Spinal cord (tissue), 10 donors: ENCODE measurements around the gene CHD2. TPM values are rescaled to one million over a fixed set of nuclear protein-coding genes. Genes with fewer than 3 reads are reported as not detected.
A peak's percentile ranks its signal among the peaks of the same experiment; 100 is the strongest.

Source experiments
- DNase-seq, 6 donors: peaks; one replicate each; pipeline versions ENCODE4 v3.0.0 to v3.0.0-alpha.2; 2013 to 2015; ENCODE audit warnings: low spot score in 6 of 6, low read depth in 4 of 6
- H3K27ac ChIP-seq: one replicate; pipeline ENCODE4 v1.5.1; 2013; ENCODE audit warnings: low read depth, low read length, control low read depth
- H3K27me3 ChIP-seq: one replicate; pipeline ENCODE4 v1.6.1; 2013; ENCODE audit warnings: low read length; ENCODE audit not compliant: control insufficient read depth, insufficient read depth
- H3K36me3 ChIP-seq: one replicate; pipeline ENCODE4 v1.6.1; 2013; ENCODE audit warnings: low read length; ENCODE audit not compliant: control insufficient read depth, insufficient read depth
- H3K4me1 ChIP-seq: one replicate; pipeline ENCODE4 v1.6.1; 2013; ENCODE audit warnings: low read length; ENCODE audit not compliant: control insufficient read depth, insufficient read depth
- H3K4me3 ChIP-seq: one replicate; pipeline ENCODE4 v1.5.1; 2013; ENCODE audit warnings: low read depth, low read length, control low read depth
- H3K9me3 ChIP-seq: one replicate; pipeline ENCODE4 v1.6.1; 2013; ENCODE audit warnings: low read length; ENCODE audit not compliant: control insufficient read depth, insufficient read depth
- WGBS: methylation state at CpG from one replicate; pipeline ENCODE4 v1.1.5; 2013; ENCODE audit warnings: missing lambda C conversion rate; ENCODE audit not compliant: insufficient coverage; 5-methylcytosine and 5-hydroxymethylcytosine counted together
- polyA plus RNA-seq, 2 donors: library from polyadenylated mRNA; unstranded; fragments of 120-200 nt; gene quantifications; one replicate each; pipeline ENCODE4 v1.2.1, GENCODE V29; 2013; ENCODE audit not compliant: insufficient read length in 2 of 2
- total RNA-seq, 2 donors: library from RNA; depleted of rRNA in 1 of 2; stranded (reverse); fragments of 120-200 nt in 1 of 2; fragments of >200 nt in 1 of 2; gene quantifications; one replicate each; pipeline versions ENCODE4 v1.2.3 to v1.2.4, GENCODE V29; 2013 to 2014
- donor health status: healthy.

The CHD2 gene
- total and polyA plus RNA-seq, 4 donors = 102 to 174 (median 105) TPM

DNA sequence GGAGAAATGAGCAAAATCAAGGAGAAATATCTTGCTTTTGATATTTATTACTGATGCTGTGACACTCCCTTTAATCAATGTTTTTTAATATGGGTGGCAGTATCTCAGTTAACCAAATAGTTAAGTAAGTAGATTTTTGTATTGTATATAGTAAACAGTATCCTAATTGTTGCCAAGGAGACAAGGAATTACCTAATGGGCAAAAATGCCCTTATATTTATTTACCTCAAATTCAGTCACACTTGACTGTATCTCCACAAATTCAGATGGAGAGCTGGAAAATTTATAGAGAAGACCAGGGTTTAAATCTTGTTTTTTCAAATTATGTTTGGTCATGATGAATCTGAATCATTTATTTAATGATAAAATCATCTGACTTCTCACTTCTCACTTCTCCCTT lies 3.6 kb upstream of the CHD2 start:
- H3K4me3 ChIP-seq = no peak overlapping the region
- H3K27me3 ChIP-seq = no peaks in the 10 kb centered on the region
- no peaks in the 10 kb centered on the region for H3K9me3 ChIP-seq
- no peak for DNase-seq
- peaks cover 17% of the 10 kb centered on the region for H3K36me3 ChIP-seq
- H3K4me1 ChIP-seq = peaks cover 8% of the 10 kb centered on the region
- peak overlapping the region; percentile 42 for H3K27ac ChIP-seq

DNA sequence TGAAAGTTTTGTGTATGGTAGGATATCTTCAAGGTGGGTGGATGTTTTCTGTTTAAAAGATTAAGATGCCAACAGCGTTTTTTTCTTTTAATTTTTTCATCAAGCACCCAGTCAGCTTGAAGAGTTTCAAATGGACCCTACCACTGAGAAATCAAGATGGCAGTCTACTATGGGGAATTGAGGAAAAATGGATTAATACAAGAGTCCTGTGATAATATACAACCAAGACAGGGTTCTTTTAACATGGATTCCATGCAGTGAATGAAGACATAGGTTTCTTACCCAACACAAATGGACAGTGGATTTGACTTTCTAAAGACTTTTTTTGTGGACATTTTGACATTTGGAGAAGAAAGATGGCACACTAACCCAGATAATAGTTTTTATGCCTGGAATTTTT lies 2.5 kb upstream of the CHD2 start:
- no peaks in the 10 kb centered on the region for H3K27me3 ChIP-seq
- WGBS = no CpG with 5 or more reads among the region's 1 CpG
- H3K9me3 ChIP-seq = no peaks in the 10 kb centered on the region
- peaks cover 16% of the 10 kb centered on the region for H3K36me3 ChIP-seq
- no peak for DNase-seq
- no peak overlapping the region for H3K4me3 ChIP-seq
- peaks cover 8% of the 10 kb centered on the region for H3K4me1 ChIP-seq
- no peak overlapping the region for H3K27ac ChIP-seq

DNA sequence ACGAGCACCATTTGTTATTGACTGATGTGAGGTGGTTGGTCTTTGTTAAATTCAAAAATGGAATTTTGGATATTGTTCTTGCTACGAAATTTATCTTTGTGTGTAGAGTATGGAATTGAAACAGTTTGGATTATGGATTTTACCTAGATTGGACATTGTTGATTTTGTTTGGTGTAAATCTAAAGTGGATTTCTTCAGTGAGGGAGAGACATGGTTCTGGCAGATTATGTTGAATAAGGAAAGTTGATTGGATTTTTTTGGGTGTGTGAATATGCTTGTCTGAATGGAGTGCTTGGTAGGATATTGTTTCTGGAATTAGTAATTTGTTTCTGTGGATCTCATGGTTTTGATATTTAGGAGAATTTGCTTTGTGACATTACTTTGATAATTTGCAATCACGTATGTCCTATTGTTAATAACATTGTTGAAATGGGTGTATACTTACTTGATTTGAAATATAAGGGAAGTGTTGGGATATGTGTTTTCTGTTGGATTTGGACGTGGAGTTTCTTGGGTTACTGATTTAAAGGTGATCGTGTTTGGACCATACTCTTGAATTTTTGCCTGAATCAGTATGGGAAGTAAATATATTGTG lies 1.0 kb upstream of the CHD2 start:
- no peaks in the 10 kb centered on the region for H3K9me3 ChIP-seq
- no peak overlapping the region for H3K4me3 ChIP-seq
- no peaks in the 10 kb centered on the region for H3K27me3 ChIP-seq
- WGBS = 72% methylated on average over 4 of the region's 5 CpGs
- peaks cover 7% of the 10 kb centered on the region for H3K36me3 ChIP-seq
- H3K27ac ChIP-seq = peak overlapping the region; percentile 100
- no peak for DNase-seq
- peaks cover 8% of the 10 kb centered on the region for H3K4me1 ChIP-seq

DNA sequence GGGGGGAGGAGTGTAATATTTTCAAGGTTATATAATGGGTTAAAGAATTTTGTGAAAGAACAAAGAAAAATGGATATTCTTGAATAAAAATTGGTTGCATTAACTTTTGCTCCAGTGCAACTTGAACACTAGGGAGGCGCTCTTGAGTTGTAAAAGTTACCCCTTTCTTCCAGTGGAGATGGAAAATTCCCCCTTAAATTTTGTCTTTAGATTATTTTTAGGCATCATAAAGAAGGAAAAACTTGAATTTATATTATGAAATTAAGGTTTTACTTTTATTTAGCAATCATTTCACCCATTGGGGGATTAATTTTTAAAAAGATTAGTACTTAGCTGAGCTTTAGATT lies 550 bp upstream of the CHD2 start:
- peaks cover 7% of the 10 kb centered on the region for H3K4me1 ChIP-seq
- no CpG with 5 or more reads among the region's 1 CpG for WGBS
- peak overlapping the region; percentile 100 for H3K27ac ChIP-seq
- no peaks in the 10 kb centered on the region for H3K27me3 ChIP-seq
- H3K9me3 ChIP-seq = no peaks in the 10 kb centered on the region
- peaks cover 3% of the 10 kb centered on the region for H3K36me3 ChIP-seq
- peak overlapping the region; percentile 90 for H3K4me3 ChIP-seq
- no peak for DNase-seq

DNA sequence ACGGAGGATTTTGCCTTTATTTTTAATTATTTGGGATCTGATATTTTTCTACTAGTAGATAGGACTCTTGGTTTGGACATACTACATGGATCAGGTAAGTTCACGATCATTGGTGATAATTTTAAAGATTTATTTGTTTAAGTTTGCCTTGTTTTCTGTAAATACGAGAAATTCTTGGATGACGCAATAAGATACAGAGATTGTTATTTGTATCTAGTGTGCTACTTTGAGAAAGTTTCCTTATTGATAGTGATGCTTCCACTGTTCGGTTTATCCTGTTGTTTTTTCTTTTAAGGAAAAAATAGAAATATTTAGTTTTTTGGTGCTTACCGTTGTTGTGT lies 577 bp downstream of the CHD2 start:
- H3K4me3 ChIP-seq = peak overlapping the region; percentile 90
- peaks cover 4% of the 10 kb centered on the region for H3K4me1 ChIP-seq
- peak overlapping the region; percentile 100 for H3K27ac ChIP-seq
- H3K9me3 ChIP-seq = no peaks in the 10 kb centered on the region
- WGBS = 0% methylated on average over 3 of the region's 6 CpGs
- H3K27me3 ChIP-seq = no peaks in the 10 kb centered on the region
- H3K36me3 ChIP-seq = no peaks in the 10 kb centered on the region
- DNase-seq = peak in 1 of 6 donors; percentile 51

DNA sequence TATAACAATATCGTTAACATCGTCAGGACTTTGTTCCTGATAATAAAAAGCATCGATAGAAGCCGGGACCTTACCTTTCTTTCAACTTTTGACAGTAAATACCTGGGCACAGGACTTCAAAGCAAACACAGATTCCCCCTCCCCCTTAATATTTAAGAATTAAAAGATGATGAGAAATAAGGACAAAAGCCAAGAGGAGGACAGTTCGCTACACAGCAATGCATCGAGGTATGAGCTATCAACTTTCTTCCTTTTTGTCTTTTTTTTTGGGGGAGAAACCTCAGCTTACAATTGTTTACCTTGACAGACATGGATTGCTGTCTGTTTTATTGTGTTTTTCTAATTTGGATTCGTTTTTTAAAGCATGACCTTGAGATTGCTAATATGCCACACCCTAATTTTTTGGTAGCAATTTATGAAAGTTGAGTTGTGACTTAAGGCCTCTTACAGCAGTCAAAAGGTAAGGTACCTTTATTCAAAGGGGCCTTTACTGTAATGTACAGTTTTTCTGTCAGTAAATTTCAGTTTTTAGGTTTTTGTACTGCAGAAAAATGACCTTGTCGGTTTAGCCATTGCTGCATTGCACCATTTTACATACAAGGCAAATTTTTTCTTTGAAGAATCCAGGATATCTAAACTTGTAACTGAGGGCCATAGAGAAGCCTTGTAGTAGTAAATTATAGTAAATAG lies 1.1 kb downstream of the CHD2 start:
- Histone ChIP-seq H3K27ac (peak overlapping the region; percentile 100), H3K27me3 (no peaks in the 10 kb centered on the region), H3K4me1 (peaks cover 4% of the 10 kb centered on the region), H3K9me3 (no peaks in the 10 kb centered on the region), H3K4me3 (peak overlapping the region; percentile 90), H3K36me3 (no peaks in the 10 kb centered on the region)
- DNase-seq = peak in 3 of 6 donors; percentile 53 to 70 (median 60)
- no CpG with 5 or more reads among the region's 8 CpGs for WGBS

DNA sequence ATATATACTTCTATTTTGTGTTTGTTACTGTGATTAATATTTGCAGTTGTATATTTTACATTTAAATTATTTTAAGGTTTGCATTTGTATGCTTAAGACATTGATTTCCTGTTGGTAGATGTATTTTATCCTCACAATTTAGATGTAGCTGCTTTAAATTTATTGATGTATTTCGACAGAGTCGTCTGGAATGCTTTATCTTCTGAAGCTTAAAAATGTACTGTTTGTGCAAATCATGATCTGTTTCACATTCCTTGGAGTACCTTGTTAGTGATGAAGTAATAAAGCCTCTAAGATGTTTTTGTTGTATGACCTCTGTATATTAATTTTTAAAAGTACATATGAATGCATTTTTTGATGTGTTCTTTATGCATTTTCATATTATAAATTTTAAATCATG lies 1.9 kb downstream of the CHD2 start:
- H3K27me3 ChIP-seq = no peaks in the 10 kb centered on the region
- peak overlapping the region; percentile 100 for H3K27ac ChIP-seq
- H3K9me3 ChIP-seq = no peaks in the 10 kb centered on the region
- no CpG with 5 or more reads among the region's 2 CpGs for WGBS
- DNase-seq = peak in 1 of 6 donors; percentile 50
- peak overlapping the region; percentile 90 for H3K4me3 ChIP-seq
- H3K36me3 ChIP-seq = no peaks in the 10 kb centered on the region
- peaks cover 4% of the 10 kb centered on the region for H3K4me1 ChIP-seq

DNA sequence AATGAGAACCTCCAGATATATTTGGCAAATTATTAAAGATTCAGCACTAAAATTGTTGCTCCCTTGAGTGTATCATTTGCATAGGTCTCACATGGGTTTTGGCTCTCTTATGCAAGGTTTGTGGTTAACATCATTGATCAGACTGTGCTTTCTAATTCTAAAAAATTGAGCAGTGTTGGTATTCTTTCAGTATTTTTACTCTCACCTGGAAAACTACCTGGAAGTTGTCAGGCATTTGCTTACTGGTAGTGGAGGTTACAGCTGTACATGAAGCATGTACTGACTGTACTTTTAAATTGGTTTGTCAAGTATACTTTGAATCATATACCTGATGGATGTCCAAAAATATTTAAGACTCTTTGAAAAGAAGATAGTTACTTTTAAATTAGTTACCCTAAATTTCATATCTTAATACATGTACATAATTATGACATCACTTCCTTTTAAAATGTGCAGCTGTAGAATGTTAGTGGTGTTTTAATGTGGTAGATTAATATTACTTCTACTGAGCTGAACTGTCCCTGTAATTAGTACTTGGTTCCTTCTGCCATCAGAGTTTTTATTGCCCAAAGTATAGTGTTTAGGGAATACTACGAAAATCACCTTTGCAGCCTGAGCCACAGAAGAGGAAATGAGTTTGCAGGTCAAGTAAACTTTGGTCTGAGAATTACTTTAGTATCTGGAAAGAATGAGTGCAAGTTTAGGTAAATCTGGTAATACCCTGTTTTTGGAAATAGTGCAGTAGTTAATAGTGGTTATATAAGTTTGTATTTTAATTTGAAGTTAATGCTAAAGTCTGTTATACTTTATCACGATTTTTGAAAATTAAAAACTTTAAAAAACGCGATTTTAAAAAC lies 2.8 kb downstream of the CHD2 start:
- DNase-seq = peak in 2 of 6 donors; percentile 34 to 52
- H3K36me3 ChIP-seq = no peaks in the 10 kb centered on the region
- no peaks in the 10 kb centered on the region for H3K9me3 ChIP-seq
- no CpG with 5 or more reads among the region's 4 CpGs for WGBS
- H3K4me3 ChIP-seq = peak overlapping the region; percentile 90
- no peaks in the 10 kb centered on the region for H3K27me3 ChIP-seq
- peaks cover 4% of the 10 kb centered on the region for H3K4me1 ChIP-seq
- peak overlapping the region; percentile 100 for H3K27ac ChIP-seq

DNA sequence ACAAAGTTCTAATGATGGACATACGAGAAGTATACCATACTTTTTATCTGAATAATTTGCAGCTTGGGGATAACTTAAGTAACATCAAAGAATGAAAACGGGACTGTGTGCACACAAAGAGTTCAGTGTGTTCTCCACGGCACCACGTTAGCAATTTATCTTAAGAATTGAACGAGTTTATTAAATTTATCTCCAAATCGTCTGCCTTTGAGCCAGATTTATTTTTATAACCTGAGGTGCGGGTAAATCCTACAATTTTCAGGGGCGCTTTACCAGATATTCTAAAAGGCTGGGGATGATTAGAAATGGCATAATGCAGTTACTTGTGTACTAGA lies 3.5 kb downstream of the CHD2 start:
- Histone ChIP-seq H3K4me3 (peak overlapping the region; percentile 90), H3K9me3 (no peaks in the 10 kb centered on the region), H3K4me1 (peaks cover 5% of the 10 kb centered on the region), H3K36me3 (no peaks in the 10 kb centered on the region), H3K27me3 (no peaks in the 10 kb centered on the region), H3K27ac (peak overlapping the region; percentile 100)
- WGBS = no CpG with 5 or more reads among the region's 8 CpGs
- DNase-seq = no peak
